ENCODE measurements around the gene LGMN. TPM values are rescaled to one million over a fixed set of nuclear protein-coding genes. Genes with fewer than 3 reads are reported as not detected.

The LGMN gene
- total RNA-seq, 2 experiments from 2014 or later = 2.1 to 3.7 TPM

DNA sequence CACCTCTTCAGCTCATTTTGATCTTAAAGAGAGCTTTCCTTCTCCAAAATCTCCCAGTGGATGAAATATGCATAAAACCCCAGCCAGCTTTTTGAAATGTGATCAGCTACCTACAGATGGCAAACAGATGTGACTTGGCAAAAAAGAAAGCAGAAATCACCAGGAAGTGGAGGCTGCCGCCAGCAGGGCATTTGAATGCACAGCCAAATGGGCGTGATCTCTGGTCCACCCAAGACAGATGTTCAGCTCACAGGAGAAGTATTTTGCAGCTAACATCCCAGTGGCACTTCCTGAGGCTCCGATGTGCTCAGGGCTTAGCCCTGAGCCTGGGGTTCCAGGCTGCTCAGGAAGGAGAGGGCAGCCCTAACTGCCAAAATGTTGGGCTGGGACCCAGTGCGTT is 78.3 kb downstream of the LGMN start:
- no peaks in the 10 kb centered on the region for H3K27me3 Mint-ChIP-seq
- H3K36me3 Mint-ChIP-seq = peaks cover 75% of the 10 kb centered on the region
- H3K9me3 Mint-ChIP-seq = no peaks in the 10 kb centered on the region
- no peak overlapping the region for H3K4me3 Mint-ChIP-seq
- no peak for DNase-seq
- H3K4me1 Mint-ChIP-seq = peaks cover 82% of the 10 kb centered on the region
- H3K27ac Mint-ChIP-seq = peak overlapping the region; percentile 86

DNA sequence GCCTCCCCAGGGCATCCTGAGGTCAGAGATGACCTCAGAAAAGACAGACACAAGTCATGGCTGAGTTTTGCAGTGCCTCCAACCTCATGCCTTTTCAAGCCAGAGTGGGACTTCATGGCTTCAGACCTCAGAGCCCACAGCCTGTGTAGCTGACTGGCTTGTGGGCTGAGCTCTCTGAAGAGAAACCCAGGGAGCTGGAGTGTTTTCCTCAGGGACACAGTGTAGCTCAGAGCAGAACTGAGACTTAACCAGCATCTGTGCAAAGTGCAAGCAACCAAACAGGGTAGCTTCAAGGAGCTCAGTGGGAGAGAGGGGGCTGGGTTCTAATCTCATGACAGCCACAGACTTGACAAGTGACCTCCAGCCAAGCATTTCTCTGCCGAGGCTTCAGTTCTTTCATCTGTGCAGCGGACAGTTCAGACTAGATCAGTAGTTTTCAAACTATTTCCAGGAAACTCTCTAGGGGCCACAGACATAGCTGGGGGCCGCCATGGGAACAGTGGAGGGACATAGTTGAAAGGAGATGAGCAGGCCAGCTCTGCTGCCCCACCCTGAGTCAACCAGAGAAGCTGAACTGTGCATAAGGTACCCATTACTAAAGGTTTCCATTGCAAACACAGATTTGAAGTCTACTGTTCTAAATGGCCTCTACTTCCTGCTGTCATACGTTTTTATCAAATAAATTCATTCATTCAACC is 80.0 kb downstream of the LGMN start:
- no peaks in the 10 kb centered on the region for H3K9me3 Mint-ChIP-seq
- H3K27ac Mint-ChIP-seq = peak overlapping the region; percentile 86
- peaks cover 77% of the 10 kb centered on the region for H3K36me3 Mint-ChIP-seq
- peak; percentile 57 for DNase-seq
- no peaks in the 10 kb centered on the region for H3K27me3 Mint-ChIP-seq
- H3K4me1 Mint-ChIP-seq = peaks cover 80% of the 10 kb centered on the region
- H3K4me3 Mint-ChIP-seq = no peak overlapping the region

DNA sequence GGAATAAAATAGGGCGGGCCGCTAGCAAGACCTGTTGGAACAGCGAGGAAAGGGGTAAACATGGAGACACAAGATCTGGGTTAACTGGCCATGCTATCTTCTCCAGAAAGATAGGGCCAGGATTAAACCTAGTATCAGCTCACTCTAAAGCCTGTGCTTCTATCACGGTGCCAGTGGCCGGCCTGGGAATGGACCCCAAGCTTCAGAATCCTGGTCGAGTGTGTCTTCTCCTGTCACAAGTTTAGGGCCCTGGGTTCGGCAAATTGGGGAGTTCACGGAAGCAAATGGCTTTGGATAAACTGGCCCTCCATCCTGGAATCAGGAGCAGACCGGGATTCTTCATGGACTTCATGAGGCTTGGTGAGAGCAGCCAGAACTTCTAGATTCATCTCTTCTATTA is 82.2 kb downstream of the LGMN start:
- Mint-ChIP-seq H3K27ac (peak overlapping the region; percentile 79), H3K4me3 (peak overlapping the region; percentile 48), H3K4me1 (peaks cover 82% of the 10 kb centered on the region), H3K36me3 (peaks cover 91% of the 10 kb centered on the region), H3K9me3 (no peaks in the 10 kb centered on the region), H3K27me3 (no peaks in the 10 kb centered on the region)
- no peak for DNase-seq

DNA sequence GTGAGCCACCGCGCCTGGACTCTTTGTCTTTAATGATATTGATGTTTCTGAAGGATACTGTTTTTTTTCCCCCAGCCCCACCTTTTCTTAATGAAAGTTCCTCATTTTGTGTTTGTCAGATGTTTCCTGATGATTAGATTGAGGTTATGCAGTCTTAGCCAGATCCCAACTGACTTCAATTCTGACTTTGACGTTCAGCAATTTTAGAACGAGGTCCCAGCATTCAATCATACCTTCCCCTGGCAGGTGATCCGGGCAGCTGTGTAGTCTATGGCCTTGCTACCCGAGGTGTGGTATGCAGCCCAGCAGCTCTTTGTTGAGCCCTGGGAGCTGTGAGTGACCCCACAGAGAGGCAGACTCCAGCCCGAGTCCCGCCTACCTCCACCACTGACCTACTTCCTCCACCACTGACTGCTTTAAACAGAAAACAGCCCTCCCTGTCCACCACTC is 82.7 kb downstream of the LGMN start:
- Mint-ChIP-seq H3K4me3 (peak overlapping the region; percentile 48), H3K27me3 (no peaks in the 10 kb centered on the region), H3K4me1 (peaks cover 80% of the 10 kb centered on the region), H3K9me3 (no peaks in the 10 kb centered on the region), H3K36me3 (peaks cover 91% of the 10 kb centered on the region), H3K27ac (peak overlapping the region; percentile 79)
- no peak for DNase-seq

DNA sequence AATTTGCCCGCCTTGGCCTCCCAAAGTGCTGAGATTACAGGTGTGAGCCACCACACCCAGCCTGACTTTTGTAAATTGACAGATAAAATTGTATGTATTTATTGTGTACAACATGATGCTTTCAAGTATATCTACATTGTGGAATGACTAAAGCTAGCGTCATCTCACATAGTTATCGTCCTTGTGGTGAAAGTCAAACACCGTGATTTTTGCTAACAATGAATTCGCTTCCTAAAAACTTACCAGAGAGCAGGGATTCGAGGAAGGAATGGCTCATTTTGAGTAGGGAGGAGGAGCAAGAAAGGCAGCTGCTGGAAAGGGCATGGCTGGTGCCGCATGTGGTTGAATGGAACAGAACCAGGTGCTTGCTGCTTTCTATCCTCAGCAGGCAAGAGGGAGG is 85.4 kb downstream of the LGMN start:
- Mint-ChIP-seq H3K36me3 (peaks cover 94% of the 10 kb centered on the region), H3K9me3 (no peaks in the 10 kb centered on the region), H3K4me1 (peaks cover 81% of the 10 kb centered on the region), H3K27ac (peak overlapping the region; percentile 74), H3K27me3 (no peaks in the 10 kb centered on the region), H3K4me3 (no peak overlapping the region)
- no peak for DNase-seq

DNA sequence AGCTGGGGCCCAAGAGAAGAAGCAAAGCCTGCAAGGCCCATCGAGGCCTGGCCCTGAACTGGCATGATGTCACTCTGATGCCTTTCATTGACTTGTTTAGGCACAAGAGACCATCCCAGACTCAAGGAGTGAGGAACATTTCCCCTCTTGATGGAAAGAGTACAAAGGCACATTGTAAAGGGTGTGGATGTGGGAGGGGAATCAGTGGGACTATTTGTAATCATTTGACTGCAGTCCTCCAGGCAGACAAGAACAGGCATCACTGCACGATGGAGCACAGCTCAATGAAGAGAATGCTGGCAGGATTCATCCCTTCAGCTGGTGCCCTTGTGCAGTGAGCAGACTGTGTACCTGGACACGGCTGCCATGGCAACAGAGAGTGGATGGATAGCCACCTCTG is 87.9 kb downstream of the LGMN start:
- peak overlapping the region; percentile 70 for H3K27ac Mint-ChIP-seq

DNA sequence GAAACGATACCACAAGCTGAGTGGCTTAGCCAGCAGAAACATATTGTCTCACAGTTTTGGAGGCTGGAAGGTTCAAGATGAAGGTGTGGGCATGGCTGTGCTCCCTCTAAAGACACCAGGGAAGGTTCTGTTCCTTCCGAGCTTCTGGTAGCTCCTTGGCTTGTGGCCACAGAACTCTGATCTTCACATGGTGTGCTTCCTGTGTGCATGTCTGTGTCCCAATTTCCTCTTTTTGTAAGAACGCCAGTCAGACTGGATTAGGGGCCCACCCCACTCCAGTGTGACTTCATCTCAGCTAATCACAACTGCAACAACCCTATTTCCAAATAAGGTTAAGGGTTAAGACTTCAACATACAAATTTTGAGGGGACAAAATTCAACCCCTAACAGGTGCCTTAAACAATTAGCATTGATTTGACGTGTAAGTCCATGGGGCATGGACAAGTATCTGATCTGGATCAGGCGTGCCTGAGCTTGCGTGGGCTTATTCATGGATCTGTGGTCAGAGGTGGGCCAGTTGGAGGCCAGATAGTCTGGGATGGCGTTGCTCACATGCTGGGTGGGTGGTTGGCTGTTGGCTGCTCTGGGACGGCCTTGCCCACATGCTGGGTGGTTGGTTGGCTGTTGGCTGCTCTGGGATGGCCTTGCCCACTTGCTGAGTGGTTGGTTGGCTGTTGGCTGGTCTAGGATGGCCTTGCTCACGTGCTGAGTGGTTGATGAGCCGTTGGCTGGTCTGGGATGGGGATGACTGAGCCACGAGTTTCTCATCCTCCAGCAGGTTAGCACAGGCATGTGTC is 88.5 kb downstream of the LGMN start:
- Mint-ChIP-seq H3K4me1 (peaks cover 85% of the 10 kb centered on the region), H3K9me3 (no peaks in the 10 kb centered on the region), H3K36me3 (peaks cover 95% of the 10 kb centered on the region), H3K4me3 (no peak overlapping the region), H3K27me3 (no peaks in the 10 kb centered on the region), H3K27ac (peak overlapping the region; percentile 70)
- DNase-seq = no peak

More for the DNA sequence above, 87.9 kb downstream of the LGMN start:
- H3K9me3 Mint-ChIP-seq = no peaks in the 10 kb centered on the region
- peaks cover 84% of the 10 kb centered on the region for H3K4me1 Mint-ChIP-seq
- no peak overlapping the region for H3K4me3 Mint-ChIP-seq
- no peaks in the 10 kb centered on the region for H3K27me3 Mint-ChIP-seq
- H3K36me3 Mint-ChIP-seq = peaks cover 95% of the 10 kb centered on the region
- no peak for DNase-seq

DNA sequence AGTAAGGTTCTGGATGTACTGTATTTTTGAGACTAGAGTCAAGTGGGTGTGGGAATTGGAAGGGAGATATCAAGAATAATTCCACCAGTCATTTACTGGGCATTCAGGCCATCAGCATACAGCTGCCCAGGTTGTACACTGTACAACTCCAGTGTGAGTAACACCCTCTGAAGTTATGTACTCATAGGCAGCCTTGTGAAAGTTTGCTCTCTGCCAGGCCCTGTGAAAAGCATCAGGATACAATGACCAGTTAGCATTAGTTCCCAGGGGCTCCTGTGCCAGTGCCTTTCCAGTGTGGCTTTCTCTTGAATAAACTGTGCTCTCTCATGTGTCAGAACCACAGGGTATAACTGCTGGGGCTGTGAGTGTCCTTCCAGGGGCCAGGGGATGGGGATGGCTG is 89.7 kb downstream of the LGMN start:
- no peak overlapping the region for H3K4me3 Mint-ChIP-seq
- no peak for DNase-seq
- H3K4me1 Mint-ChIP-seq = peaks cover 83% of the 10 kb centered on the region
- peak overlapping the region; percentile 70 for H3K27ac Mint-ChIP-seq
- H3K9me3 Mint-ChIP-seq = no peaks in the 10 kb centered on the region
- H3K36me3 Mint-ChIP-seq = peaks cover 96% of the 10 kb centered on the region
- H3K27me3 Mint-ChIP-seq = no peaks in the 10 kb centered on the region

DNA sequence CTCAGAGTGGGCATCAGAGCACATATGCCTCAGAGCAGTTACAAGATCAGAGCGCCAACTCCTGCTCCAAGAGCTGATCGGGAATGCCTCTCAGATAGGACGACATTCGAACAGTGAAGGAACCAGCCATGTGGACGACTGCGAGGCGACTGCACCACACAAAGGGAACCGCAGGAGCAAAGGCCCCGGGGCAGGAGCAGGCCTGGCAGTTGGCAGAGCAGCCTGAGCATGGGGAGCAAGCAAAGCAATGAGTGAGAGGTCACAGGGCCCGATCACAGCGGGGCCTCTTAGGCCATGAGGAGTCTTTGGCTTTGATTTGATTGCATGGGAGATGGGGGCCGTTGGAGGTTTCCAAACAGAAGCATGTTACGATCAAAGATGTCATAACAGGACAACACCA is 90.3 kb downstream of the LGMN start:
- no peaks in the 10 kb centered on the region for H3K9me3 Mint-ChIP-seq
- no peaks in the 10 kb centered on the region for H3K27me3 Mint-ChIP-seq
- DNase-seq = no peak
- H3K36me3 Mint-ChIP-seq = peaks cover 96% of the 10 kb centered on the region
- H3K27ac Mint-ChIP-seq = peak overlapping the region; percentile 69
- H3K4me1 Mint-ChIP-seq = peaks cover 85% of the 10 kb centered on the region
- no peak overlapping the region for H3K4me3 Mint-ChIP-seq

DNA sequence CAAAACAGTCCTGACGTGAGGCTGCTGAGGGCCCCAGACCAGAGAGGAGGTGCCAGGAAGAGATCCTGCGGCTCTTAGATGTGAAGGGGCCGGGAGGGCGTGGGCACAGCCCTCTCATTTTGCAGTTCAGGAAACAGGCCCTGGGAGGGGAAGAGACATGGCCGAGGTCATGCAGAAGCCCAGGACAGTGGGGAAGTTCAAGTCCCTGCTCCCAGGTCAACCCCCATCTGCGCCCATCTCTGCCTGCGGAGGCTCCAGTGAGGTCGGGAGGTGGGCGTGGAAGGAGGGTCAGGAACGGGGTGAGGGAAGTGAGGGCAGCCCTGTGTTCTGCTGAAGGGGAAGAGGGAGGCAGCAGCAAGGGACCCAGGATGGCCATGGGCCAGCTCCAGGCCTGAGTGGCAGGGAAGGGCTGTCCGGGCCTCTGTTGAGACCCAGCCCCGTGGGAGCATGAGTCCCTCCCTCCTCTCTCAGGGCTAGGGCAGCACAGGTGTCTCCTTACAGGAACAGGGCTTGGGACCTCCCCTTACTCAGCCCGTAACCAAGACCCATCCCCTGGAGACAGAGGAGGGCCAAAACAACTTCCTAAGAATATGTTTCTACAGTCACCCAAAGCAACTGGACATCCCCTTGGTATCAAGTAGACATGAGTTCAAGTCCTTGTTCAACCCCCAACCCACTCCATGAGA is 90.8 kb downstream of the LGMN start:
- Mint-ChIP-seq H3K27me3 (no peaks in the 10 kb centered on the region), H3K9me3 (no peaks in the 10 kb centered on the region), H3K36me3 (peaks cover 92% of the 10 kb centered on the region), H3K4me1 (peaks cover 81% of the 10 kb centered on the region), H3K4me3 (peak overlapping the region; percentile 96), H3K27ac (peak overlapping the region; percentile 69)
- no peak for DNase-seq

DNA sequence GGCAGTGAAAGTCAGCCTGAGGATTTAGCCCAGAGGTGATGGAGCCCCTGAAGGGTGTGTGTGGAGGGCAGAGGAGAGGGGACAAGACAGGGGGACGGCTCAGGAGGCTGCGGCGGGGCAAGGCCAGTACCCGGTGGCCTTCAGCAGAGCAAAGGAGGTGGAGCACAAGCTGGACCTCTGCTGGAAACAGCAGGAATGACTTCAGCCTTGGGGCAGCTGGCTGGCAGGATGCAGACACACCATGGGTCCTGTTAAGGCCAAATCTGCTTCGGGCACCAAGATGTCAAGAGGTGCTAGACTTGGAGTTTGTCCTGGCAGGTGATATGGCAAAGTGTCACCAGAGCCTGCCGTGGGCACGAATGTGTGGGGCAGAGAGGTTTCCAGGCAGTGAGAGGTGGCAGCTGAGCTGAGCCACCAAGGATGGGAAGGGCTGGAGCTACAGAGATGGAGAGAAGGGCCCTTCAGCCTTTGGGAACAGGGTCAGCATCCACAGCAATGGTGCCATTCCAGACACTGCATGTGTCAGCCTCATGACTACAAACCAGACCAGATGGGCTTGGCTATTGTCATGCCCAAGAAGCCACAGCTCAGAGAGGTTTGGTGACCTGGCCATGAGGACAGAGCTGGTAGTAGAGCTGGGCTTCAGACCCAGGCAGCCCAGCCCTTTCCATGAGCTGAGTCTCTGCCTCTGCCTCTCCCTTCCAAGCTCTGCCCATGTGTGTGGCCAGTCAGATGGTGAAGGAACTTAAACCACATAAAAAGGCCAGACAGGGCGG is 91.9 kb downstream of the LGMN start:
- no peaks in the 10 kb centered on the region for H3K9me3 Mint-ChIP-seq
- H3K4me1 Mint-ChIP-seq = peaks cover 71% of the 10 kb centered on the region
- H3K4me3 Mint-ChIP-seq = peak overlapping the region; percentile 96
- H3K27me3 Mint-ChIP-seq = no peaks in the 10 kb centered on the region
- H3K27ac Mint-ChIP-seq = peak overlapping the region; percentile 69
- DNase-seq = no peak
- H3K36me3 Mint-ChIP-seq = peaks cover 87% of the 10 kb centered on the region

DNA sequence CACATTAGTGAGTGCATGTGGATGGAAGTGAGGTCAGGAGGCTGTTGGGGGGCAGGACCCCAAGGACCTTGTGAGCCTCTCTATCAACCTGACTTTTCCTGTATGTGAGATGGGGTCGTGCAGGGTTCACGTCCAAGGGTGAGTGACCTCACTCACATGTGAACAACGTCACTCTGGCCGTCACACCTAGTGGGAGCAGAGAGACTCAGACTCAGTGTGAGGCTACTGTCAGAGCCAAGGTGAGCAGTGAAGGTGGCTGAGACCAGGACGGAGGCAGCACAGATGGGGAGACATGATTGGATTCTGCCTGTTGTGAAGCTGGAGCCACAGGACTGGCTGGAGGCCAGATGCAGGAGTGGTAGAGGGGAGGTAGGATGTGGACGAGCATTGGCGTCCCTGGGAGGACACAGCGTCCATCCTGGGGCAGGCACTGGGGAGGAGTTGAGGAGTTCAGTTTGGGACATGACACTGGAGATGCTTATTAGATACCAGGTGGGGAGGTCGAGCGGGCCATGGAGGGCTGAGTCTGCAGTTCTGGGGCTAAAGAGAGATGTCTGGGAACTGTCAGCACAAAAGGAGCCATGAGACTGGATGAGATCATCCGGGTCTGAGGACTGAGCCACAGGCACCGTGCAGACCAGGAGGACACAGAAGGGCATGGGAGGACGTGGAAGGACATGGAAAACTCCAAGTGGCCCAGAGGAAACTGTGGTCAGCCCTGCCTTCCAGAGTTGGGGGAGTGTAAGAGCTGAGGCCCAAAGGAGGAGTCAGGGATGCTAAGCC is 92.8 kb downstream of the LGMN start:
- H3K4me1 Mint-ChIP-seq = peaks cover 71% of the 10 kb centered on the region
- H3K27ac Mint-ChIP-seq = peak overlapping the region; percentile 69
- H3K36me3 Mint-ChIP-seq = peaks cover 82% of the 10 kb centered on the region
- no peaks in the 10 kb centered on the region for H3K9me3 Mint-ChIP-seq
- DNase-seq = peak; percentile 43
- peak overlapping the region; percentile 96 for H3K4me3 Mint-ChIP-seq
- H3K27me3 Mint-ChIP-seq = no peaks in the 10 kb centered on the region

DNA sequence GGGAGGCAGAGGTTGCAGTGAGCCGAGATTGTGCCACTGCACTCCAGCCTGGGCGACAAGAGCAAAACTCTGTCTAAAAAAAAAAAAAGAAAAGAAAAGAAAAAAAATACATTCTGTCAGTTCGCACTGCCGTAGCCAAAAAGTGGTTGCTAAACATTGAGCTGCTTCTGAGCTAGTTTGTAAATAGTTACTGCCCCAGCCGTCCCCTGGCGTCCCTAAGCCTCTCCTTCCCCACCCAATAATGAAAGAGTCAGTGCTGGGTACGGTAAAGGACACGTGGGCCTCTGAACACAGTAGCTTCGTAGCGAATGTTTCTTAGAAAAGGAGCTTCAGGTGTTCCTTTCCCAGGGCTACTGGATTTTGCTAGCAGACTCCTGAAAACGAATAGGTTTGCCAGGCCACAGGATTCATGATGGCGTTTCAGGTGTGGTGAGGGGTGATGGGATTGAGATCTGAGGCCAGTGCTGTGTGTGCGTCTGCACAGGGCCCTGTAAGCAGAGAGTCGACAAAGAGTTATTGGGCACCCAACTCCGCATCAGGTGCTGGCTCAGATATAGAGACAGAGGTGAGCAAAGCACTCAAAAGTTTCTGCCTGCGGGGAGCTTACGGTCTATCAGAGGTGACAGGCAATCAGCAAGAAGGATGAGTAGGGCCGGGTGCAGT is 94.1 kb downstream of the LGMN start:
- Mint-ChIP-seq H3K9me3 (no peaks in the 10 kb centered on the region), H3K27me3 (no peaks in the 10 kb centered on the region), H3K36me3 (peaks cover 69% of the 10 kb centered on the region), H3K4me3 (peak overlapping the region; percentile 96), H3K4me1 (peaks cover 70% of the 10 kb centered on the region), H3K27ac (peak overlapping the region; percentile 98)
- no peak for DNase-seq
